ENCODE results near the gene TMEM236.

The TMEM236 gene

DNA sequence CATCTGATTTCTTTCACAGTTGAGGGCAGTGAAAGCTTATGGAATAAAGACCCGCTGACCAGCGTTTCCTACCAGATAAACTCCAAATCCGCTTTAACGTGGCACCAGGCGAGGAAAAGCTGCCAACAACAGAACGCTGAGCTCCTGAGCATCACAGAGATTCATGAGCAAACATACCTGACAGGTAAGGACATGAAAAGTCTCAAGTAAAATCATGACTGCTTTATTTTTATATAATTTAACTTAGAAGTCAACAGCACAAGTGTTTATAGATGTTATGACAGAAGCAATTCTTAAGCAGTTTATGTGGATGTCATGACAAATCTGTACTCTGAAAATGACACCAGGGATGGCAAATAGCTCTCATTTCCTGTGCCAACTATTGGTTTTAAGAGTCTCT is 81.7 kb downstream of the TMEM236 start:
- no peak for DNase-seq

DNA sequence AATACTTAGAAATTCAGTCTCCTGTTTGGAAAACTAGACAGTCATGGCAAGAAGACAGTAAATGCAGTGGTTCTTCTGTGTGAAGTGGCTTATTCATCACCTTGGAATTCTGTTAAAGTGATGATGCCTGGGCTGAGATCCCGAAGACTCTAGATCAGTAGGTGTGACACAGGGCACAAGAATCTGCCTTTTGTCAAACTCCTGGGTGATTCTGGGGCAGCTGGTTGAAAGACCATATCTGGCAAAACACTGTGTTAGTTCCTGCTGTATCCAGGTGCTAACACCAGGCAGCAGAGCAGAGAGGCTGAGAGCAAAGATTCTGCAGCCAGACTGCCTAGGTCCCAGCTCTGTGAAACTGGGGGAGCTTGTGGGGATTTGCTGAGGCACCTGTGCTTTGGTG is 83.7 kb downstream of the TMEM236 start:
- DNase-seq: no peak

DNA sequence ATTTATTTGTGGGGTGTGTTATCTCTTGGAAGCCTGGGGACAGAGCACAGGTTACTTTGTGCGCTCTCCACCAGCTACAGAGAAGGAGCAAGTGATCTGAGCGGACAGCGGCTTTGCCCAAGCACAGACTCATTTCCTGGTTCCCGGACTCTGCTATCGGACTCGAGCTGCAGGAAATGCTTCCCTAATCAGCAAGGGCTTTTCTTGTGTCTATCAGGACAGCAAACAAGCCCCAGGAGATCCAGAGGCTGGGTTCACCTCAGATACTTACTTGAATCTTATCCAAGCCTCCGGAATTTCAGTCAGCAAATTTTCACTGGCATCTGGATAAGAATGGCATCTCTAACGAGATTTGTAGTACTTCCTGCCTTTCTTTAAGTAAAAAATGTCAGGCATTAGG is 84.9 kb downstream of the TMEM236 start:
- no peak for DNase-seq

DNA sequence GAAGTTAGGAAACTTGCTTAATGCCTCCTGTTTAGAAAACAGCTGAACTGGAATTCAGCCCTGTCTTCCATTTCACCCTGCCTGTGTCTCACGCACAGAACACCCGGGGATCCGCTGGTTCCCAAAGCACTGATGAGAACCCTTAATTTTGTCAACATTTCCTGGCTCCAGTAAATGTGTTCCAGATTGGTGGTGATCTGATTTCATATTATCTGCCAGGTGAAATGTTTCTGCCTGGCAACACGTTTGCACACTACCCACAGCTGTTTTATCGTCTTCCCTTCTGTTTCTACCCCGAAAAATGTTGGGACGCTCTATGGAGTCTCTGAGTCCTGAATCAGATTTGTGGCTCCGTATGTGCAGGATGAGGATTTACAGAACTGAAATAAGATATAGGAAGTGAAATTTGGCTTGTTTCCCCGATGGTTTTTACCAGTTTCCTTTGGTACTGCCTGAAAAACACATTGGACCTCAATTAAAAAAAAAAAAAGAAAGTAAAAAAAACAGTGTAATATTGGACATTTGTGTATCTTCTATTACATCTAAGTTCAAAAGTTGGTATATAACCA is 86.2 kb downstream of the TMEM236 start:
- DNase-seq: no peak

DNA sequence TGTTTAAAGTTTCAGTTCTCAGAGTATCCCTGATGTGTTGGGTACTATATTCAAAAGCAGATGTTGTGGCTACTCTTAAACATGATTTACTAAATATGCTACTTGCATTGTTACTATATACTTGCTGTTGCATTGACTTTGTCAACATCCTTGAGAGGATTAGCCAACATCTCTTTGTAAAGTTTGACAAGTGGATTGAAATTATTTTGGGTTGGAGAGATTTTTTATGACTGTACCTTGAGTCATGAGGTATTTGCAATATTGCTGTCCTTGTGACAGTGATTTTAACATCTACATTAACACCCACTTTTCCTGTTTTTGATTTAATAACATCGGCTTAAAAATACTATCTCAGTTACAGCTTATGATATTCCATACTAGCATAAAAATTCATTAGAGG is 89.0 kb downstream of the TMEM236 start:
- DNase-seq: no peak

DNA sequence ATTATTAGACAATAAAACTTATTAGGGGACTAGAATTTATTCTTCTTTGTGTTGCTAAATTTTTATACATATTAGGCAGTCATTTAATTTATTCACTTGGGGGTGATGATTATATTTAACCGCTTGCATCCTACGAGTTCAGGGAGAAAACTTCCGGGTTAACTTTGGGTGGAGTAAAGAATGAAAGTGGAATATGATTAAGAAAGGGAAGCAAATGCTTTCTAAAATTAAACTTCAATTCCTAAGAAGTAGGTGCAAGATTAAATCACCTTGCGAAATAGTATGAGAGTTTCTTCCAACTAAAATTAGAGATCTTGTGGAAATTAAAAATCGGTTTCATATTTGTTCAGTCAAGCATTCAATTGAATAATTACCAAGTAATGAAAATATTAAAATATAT is 90.6 kb downstream of the TMEM236 start:
- no peak for DNase-seq

DNA sequence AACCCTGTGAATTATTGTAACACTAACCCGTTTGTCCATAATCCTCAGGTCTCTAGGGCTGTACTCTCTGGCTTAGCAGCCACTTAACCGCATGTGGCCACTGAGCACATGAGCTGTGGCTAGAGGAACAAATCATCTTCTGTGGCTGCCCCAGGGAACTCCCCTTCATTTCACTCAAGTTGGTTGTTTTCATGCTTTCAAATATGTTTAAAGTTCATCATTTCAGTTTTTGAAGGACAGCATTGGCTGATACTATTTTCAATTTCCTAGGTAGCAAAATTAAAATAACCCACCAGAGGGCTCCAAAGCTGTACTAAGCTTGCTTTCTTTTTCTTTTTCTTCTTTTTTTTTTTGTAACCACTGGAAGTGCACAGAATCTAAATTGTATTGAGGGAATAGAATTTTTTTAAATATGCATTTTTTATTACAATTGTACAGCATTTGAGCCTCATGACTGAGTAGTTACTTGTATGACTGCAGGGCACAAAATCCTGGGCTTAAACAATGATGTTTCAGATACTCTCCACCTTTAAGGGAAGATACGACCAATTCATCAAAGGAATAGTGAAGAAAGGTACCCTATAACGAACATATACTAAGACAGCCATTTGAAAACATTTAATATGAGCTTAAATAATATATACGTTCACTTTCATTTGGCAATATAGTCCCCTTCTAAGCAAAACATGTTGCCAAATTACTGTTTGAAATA is 95.7 kb downstream of the TMEM236 start:
- DNase-seq: peak; percentile 28

DNA sequence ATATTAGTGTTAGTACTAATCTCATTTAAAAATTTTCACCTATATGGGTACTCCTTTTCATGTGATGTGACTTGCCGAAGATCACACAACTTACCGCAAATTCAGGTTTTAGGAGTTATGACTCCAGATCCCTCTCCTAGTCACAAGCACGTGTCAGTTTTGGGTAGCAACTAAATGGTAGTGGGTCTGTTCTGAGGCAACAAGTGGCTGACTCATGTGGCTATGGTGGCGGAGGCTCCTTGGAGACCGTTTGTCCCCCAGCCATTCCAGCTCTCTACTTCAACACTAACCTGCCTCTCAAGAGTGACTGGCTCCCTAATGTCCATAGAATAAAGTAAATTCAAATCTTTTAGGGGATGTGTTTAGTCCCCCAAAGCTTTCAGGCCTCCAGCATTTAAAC is 96.6 kb downstream of the TMEM236 start:
- DNase-seq: no peak

Data from CD4-positive, alpha-beta T cell treated with Interleukin-17A for 1 hour (primary cell).